ENCODE measurements around the gene DKKL1. TPM values are rescaled to one million over a fixed set of nuclear protein-coding genes. Genes with fewer than 3 reads are reported as not detected.

Gene DKKL1
- total RNA-seq, result 0.59 TPM in 1 of 2 replicates, not detected in the other

DNA sequence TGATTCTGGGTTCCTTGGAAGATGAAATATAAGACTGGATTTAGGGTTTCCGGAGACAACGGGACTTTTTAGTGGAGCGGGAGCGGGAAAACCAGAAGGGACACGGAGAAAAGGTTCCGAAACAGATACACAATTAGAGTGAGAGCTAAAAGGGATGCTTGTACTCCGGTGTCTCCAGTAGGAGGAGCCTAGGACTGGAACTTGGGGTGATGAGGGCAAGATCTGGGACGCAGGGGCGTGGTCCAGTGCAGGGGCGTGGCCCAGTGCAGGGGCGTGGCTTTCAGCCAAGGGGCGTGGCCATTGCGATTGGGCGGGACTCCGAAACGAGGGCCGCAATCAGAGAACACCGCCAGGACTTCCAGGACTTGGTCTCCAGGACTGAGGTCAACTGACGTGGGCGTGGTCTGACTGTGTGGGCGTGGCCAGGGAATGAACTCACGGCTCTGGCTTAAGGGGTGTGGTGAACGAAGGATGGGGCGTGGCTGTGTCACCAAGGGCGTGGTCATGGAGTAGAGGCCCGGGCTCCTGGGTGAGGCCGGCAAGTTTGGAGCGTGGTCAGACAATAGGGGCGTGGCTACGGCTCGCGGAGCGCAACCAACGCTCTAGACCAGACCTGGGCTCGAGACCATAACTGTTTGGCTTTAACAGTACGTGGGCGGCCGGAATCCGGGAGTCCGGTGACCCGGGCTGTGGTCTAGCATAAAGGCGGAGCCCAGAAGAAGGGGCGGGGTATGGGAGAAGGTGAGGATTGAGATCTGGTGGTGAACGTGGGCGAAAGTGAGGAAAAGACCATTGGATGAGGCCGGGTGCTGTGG lies at the start of gene DKKL1:
Gene DKKL1 (plus strand): TSS at position 610 of the 815 bp plus-strand sequence. CDS start 122 bp downstream, at position 732.

DNA sequence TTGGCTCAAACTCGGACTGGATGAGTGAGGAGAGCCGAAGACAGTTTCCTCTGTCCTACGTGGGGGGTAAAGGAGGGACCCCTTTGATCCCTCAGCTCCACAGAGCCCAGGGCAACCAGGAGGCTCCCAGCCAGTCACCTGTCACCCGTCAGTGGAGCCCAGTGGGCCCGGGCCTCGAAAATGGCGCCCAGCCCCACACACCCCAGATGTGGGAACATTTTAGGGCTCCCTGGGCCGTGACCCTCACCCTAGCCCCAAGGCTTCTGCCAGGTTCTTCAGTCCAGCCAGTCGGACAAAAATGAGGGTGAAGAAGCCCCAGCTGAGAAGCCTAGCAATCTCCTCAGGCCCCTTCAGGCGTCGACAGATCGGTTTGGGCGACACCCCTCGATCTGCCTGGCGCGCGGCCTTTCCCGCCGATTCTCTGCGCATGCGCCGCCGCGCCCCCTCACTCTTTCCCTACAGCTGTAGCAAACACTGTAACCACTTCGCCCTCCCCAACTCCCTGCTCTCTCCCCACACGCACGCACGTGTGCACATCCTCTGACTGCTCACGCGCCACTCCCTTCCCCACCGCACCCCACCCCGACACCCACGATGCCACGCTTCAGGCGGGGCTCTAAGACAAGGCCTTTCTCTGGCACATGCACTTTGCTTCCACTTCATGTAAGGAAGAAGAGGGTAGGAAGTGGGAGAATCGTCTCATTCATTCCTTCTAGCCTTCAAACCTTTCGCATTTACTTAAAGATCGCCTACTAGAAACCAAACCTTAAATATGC lies 38.7 kb upstream of the DKKL1 start, which contains the start of gene SLC6A16:
Gene SLC6A16 (minus strand): TSS at position 391 of the 776 bp plus-strand sequence. CDS start 13,844 bp downstream, outside the sequence.

DNA sequence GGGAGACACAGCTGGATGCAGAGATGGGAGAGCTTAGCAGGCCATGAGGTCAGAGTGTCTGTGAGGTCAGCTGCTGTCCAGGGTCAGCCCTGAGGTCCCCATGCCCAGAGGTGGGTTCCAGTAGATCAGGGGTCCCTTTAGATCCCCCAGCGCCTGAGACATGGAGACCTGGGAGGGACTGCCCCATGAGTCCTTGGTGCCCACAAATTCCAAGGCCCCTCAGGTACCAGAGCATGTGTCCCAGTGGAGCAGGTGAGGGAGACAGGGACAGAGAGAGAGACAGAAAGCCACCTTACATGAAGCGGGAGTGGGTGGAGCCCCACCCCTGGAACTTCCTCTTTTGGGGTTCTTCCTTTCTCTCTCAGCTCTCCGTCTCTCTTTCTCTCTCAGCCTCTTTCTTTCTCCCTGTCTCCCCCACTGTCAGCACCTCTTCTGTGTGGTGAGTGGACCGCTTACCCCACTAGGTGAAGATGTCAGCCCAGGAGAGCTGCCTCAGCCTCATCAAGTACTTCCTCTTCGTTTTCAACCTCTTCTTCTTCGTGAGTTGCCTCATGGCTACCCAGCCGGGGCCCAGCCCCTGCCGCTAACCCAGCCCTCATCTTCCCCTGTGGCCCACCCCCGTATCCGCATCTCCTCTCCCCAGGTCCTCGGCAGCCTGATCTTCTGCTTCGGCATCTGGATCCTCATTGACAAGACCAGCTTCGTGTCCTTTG lies 28.4 kb upstream of the DKKL1 start, which contains the start of gene CD37:
Gene CD37 (plus strand): TSS at position 336 of the 713 bp plus-strand sequence. CDS start 135 bp downstream, at position 471.

DNA sequence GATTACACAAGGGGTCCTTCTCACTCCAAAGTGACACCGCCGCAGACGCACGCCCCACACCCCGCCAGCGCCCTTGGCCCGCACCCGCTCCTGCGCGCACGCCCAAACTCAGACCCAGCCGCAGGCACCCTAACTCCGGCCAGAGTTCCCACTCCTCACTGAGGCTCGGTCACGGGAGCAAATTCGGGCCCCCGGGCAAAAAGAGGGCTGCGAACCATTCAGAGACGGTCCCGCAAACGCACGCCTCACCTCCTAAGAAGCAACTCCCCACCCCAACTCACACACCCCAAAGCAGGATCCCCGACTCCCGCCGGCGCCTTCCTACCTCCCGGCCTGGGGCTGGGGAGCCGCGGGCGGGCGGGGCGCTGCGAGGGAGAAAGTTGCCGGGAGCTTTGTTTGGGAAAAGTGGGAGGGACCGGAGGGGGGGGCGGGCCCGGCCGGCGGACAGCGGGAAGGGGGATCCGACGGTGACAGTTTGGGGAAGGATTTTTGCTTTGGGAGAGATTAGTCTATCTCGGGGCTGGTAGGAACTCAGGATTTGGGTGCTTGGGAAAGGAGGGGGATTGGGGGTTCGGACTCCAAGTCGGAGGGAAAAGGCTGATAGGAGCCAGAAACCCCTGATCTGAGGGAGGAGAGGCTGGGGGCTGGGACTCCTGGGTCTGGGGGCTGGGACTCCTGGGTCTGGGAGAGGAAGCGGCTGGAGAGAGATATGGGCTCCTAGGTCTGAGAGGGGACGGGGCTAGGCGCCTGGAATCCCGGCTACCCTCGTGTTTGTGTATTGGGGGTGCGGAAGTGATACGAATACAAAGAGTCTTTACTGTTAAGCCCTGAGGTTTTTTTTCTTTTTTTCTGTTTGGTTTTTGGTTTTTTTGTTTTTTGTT lies 1.4 kb upstream of the DKKL1 start, which contains the start of gene TEAD2:
Gene TEAD2 (minus strand): TSS at position 369 of the 881 bp plus-strand sequence. CDS start 2,341 bp downstream, outside the sequence.

DNA sequence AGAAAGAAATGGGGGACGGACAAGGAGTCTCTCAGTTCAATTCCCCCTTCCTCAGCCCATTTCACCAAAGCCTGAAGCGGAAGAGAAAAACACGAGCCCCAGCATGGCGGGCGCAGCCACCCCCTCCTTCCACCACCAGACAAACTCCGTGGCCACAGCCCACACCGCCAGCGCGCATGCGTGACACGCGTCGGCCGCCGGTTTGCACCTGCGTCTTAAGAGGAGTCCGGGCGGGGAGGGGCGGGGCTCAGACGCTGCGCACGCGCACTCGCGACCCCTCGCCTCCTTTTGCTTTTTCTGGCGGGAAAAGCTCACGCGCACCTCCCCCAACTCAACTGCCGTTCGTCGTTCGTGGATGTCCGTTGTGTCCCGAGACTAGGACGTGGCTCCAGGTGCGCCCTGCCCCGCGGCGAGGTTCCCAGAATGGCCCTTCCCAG lies 24.3 kb downstream of the DKKL1 start, which contains the start of gene KASH5:
Gene KASH5 (plus strand): TSS at position 314 of the 437 bp plus-strand sequence. CDS start 2,635 bp downstream, outside the sequence.

DNA sequence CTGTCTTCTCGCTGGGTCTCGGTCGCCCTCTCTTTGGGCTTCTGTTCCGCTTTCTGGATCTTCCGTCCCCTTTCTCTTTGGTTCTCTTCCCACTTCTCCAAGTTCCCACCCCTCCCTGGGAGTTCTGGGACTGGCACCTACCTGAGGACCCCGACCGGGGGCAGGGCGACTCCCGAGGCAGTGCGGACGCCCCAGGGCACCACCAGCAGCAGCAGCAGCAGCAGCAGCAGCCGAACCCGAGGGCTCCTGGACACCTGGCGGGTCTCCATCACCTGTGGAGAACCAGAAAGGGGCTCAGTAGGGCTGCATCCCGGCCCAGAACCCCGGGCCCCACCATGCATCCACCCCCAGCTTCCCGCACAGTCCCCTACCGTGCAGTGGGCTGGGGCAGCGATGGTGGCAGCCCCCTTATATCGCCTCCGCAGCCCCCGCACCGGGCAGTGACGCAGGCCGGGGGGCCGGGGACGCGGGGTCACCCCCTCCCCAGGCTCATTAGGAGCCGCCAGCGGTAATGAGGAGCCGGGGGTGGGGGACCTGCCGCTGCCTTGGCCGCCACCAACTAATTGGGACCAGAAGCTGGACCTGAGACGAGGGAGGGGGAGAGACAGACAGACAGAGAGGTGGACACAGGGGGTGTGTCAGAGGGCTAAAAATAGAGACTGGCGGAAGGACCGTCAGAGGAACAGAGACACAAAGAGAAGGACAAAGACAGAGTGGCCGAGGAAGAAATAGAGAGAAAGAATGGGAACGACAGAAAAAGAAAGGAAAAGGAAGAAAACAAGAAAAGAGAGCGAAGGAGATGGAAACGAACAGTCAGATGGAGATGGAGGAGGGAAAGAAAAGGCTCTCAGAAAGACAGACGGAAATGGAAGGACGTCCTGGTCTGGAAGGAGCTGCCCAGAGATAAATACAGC lies 59.7 kb downstream of the DKKL1 start, which contains the start of gene PTH2:
Gene PTH2 (minus strand): TSS at position 371 of the 914 bp plus-strand sequence. CDS start 102 bp downstream, at position 269.

Other genes with a start within 250 kb of the DKKL1 start
- 6.3 and 13.7 TPM in 2 replicates for gene LIN7B, start 249.5 kb upstream of the DKKL1 start, total RNA-seq
- gene C19orf73, start 244.7 kb upstream of the DKKL1 start, total RNA-seq, result 0.89 and 0.97 TPM in 2 replicates
- 3.3 and 8.0 TPM in 2 replicates for gene PPFIA3, start 244.3 kb upstream of the DKKL1 start, total RNA-seq
- 0.14 TPM in 1 of 2 replicates, not detected in the other for gene HRC, start 208.5 kb upstream of the DKKL1 start, total RNA-seq
- gene TRPM4, start 206.1 kb upstream of the DKKL1 start, total RNA-seq, result 13.4 and 23.1 TPM in 2 replicates
- gene SLC6A16, start 38.7 kb upstream of the DKKL1 start, total RNA-seq, result under 0.01 and 0.14 TPM in 2 replicates
- gene CD37, start 28.5 kb upstream of the DKKL1 start, total RNA-seq, result under 0.01 TPM in 1 of 2 replicates, not detected in the other
- 20.8 and 22.2 TPM in 2 replicates for gene TEAD2, start 1.5 kb upstream of the DKKL1 start, total RNA-seq
- not detected in 2 replicates for gene KASH5, start 24.4 kb downstream of the DKKL1 start, total RNA-seq
- not detected in 2 replicates for gene PTH2, start 59.6 kb downstream of the DKKL1 start, total RNA-seq
- gene GFY, start 61.5 kb downstream of the DKKL1 start, total RNA-seq, result not detected in 2 replicates
- not detected in 2 replicates for gene SLC17A7, start 77.7 kb downstream of the DKKL1 start, total RNA-seq
- 73.1 and 108 TPM in 2 replicates for gene PIH1D1, start 87.9 kb downstream of the DKKL1 start, total RNA-seq
- gene ALDH16A1, start 89.3 kb downstream of the DKKL1 start, total RNA-seq, result 11.9 and 13.5 TPM in 2 replicates
- 1.2 and 2.1 TPM in 2 replicates for gene FLT3LG, start 110.3 kb downstream of the DKKL1 start, total RNA-seq
- gene RPL13A, start 123.7 kb downstream of the DKKL1 start, total RNA-seq, result 1,158 and 2,408 TPM in 2 replicates
- 1,449 and 3,403 TPM in 2 replicates for gene RPS11, start 132.6 kb downstream of the DKKL1 start, total RNA-seq
- gene FCGRT, start 148.8 kb downstream of the DKKL1 start, total RNA-seq, result 33.5 and 71.9 TPM in 2 replicates
- gene RCN3, start 164.1 kb downstream of the DKKL1 start, total RNA-seq, result 388 and 521 TPM in 2 replicates
- 28.3 and 49.6 TPM in 2 replicates for gene NOSIP, start 216.7 kb downstream of the DKKL1 start, total RNA-seq
- 0.23 and 0.89 TPM in 2 replicates for gene PRRG2, start 217.4 kb downstream of the DKKL1 start, total RNA-seq
- gene PRR12, start 227.3 kb downstream of the DKKL1 start, total RNA-seq, result 2.7 and 5.2 TPM in 2 replicates

All from smooth muscle cell of the umbilical artery (primary cell).